HG03460 (cell line): ENCODE data around the gene VAMP4.

Experiments used
- ATAC-seq: cut with Tn5 transposase; IDR thresholded peaks from one replicate; pipeline ENCODE4 v1.9.1; 2021; ENCODE audit not compliant: unreplicated experiment

Gene VAMP4

GRCh38 chr1:171654201-171654941, 87.5 kb downstream of the VAMP4 start:
- no peak for ATAC-seq

GRCh38 chr1:171653796-171654195, 88.1 kb downstream of the VAMP4 start:
- ATAC-seq = no peak

- no peak for ATAC-seq
Observed at GRCh38 chr1:171652234-171652822, 89.5 kb downstream of the VAMP4 start, which contains the start of gene MYOC. MYOC (minus strand) TSS chr1:171652688; CDS start chr1:171652611, 77 bp downstream.
